Left ventricle myocardium inferior (tissue), 1 donor: ENCODE measurements around the gene GCHFR. TPM values are rescaled to one million over a fixed set of nuclear protein-coding genes. Genes with fewer than 3 reads are reported as not detected.

Experiments used
- DNase-seq: peaks from one replicate; pipeline ENCODE4 v3.0.0-alpha.2; 2020
- H3K27ac ChIP-seq: fragments of 200-600 bp; replicated peaks from 2 replicates; pipeline ENCODE4 v1.8.0; 2021
- H3K27me3 ChIP-seq: fragments of 200-600 bp; 2 replicates; pipeline ENCODE4 v1.8.0; 2021; ENCODE audit warnings: low read depth
- H3K36me3 ChIP-seq: fragments of 200-600 bp; 2 replicates; pipeline ENCODE4 v1.8.0; 2021
- H3K4me1 ChIP-seq: fragments of 200-600 bp; 2 replicates; pipeline ENCODE4 v1.8.0; 2021
- H3K4me3 ChIP-seq: fragments of 200-600 bp; 2 replicates; pipeline ENCODE4 v1.8.0; 2021; ENCODE audit warnings: mild to moderate bottlenecking, moderate library complexity
- H3K9me3 ChIP-seq: fragments of 200-600 bp; replicated peaks from 2 replicates; pipeline ENCODE4 v1.8.0; 2021
- intact Hi-C: fragments of 100-400 bp; cut with micrococcal nuclease; formaldehyde crosslinking; loops from one replicate; pipeline ENCODE4 v1.11.0; 2022
- total RNA-seq: library from RNA; stranded (reverse); fragmentation: NEBNext Ultra II Directional; extraction: Animal tissue kit (Norgen Biotek cat#: 25700); gene quantifications from one replicate; pipeline ENCODE4 v1.2.1, GENCODE V29; 2021
- TF ChIP-seq, protein P1 (sequence below): fragments of 200-600 bp; IDR thresholded peaks from 2 replicates; pipeline ENCODE4 v1.8.0; 2021; ENCODE audit warnings: antibody characterized with exemption, mild to moderate bottlenecking, borderline replicate concordance
- donor health status: DM: no; HTN: yes; CAD: no; lungs with severe emphysema.

The GCHFR gene
- total RNA-seq, 1 donor from 2014 or later = 7.1 TPM

DNA sequence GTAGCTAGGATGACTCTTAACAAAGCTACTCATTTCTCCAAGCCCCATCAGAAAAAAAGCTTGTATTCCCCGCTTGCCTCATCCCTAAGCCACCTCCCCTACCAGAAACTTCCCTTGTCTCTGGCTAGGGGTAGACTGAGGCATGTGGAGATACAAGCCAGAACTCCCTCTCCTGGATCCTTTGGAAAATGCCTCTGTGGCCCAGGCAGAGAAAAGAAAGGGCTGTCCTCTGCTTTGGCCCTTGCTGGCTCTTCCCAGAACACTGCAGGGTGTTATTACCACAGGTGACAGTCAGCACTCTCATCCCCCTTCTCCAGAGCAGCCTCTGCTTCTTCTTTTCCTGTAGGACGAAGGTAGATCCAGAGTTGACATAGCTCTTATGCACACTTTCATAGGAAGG, 24.0 kb upstream of the GCHFR start:
- Histone ChIP-seq H3K36me3 (peaks cover 88% of the 10 kb centered on the region), H3K27me3 (no peaks in the 10 kb centered on the region), H3K9me3 (no peaks in the 10 kb centered on the region), H3K4me3 (no peak overlapping the region), H3K4me1 (peaks cover 12% of the 10 kb centered on the region), H3K27ac (no peak overlapping the region)
- intact Hi-C loops = no loop called here
- DNase-seq = no peak
- TF ChIP-seq, protein P1, sequence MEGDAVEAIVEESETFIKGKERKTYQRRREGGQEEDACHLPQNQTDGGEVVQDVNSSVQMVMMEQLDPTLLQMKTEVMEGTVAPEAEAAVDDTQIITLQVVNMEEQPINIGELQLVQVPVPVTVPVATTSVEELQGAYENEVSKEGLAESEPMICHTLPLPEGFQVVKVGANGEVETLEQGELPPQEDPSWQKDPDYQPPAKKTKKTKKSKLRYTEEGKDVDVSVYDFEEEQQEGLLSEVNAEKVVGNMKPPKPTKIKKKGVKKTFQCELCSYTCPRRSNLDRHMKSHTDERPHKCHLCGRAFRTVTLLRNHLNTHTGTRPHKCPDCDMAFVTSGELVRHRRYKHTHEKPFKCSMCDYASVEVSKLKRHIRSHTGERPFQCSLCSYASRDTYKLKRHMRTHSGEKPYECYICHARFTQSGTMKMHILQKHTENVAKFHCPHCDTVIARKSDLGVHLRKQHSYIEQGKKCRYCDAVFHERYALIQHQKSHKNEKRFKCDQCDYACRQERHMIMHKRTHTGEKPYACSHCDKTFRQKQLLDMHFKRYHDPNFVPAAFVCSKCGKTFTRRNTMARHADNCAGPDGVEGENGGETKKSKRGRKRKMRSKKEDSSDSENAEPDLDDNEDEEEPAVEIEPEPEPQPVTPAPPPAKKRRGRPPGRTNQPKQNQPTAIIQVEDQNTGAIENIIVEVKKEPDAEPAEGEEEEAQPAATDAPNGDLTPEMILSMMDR = no peak

DNA sequence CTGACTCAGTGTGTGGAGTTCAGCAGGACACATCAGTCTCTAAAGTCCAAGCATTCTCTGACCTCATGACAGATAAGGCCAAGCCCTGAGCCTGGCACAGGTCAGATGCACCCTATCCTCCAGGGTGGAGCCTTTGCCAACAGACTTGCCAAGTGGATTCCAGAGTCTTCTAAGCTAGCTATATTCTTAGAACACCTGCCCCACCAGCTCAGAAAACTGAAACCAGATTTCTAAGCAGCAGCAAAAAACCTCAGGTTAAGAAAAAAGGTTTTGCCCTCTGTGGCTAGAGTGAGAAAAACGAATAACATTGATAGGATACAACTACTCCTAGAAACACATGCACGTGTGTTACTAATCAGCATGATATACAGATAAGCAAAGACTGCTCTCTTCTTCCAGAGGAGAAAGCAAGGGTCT, 20.4 kb upstream of the GCHFR start:
- intact Hi-C loops = no loop called here

DNA sequence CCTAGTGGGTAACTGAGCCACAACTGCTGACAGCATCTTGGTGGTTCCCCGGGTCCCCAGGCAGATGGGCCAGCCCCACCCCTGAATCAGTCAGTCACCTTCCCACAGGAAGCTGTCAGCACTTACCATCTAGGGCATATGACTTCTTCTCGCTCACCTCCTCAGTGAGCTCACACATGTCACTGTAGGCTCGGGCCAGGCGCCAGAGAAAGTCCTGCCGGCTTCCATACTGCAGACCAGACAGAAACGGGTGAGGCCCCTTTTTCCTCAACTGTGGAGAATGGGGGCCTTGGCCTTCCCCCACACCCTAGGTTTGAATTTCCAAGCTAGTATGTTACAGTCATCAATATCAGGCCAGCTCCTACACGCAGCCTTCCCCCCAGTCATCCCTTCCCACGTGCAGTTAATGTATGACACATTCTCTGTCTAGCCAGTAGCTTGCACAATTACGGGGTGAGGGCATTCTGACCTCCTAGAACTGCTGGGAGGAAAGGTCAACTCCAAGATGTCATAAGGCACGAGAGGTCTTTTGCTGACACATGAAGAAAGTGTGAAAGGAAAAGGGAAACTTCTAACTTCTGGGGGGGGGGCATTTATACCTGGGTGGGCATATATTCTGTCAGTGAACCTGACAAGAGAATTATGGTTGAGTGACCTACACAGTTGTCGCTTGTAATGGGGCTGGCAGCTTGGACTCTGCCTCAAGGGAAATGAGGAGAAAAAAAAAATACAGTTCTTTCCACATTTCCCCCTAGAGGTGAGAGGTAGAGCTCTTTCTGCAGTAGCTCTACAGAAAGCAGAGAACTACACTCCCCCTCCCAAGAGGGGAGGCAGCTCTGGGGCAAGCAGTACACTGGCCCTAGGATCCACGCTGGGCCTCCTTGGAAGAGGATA, 19.7 kb upstream of the GCHFR start:
- Histone ChIP-seq H3K9me3 (no peaks in the 10 kb centered on the region), H3K4me3 (no peak overlapping the region), H3K36me3 (peaks cover 67% of the 10 kb centered on the region), H3K27me3 (no peaks in the 10 kb centered on the region), H3K27ac (no peak overlapping the region), H3K4me1 (peaks cover 12% of the 10 kb centered on the region)
- TF ChIP-seq, protein P1 = no peak
- intact Hi-C loops = no loop called here
- DNase-seq = no peak

More for the DNA sequence above, 20.4 kb upstream of the GCHFR start:
- Histone ChIP-seq H3K9me3 (no peaks in the 10 kb centered on the region), H3K4me3 (no peak overlapping the region), H3K4me1 (peaks cover 12% of the 10 kb centered on the region), H3K27ac (no peak overlapping the region), H3K36me3 (peaks cover 67% of the 10 kb centered on the region), H3K27me3 (no peaks in the 10 kb centered on the region)
- DNase-seq = no peak
- TF ChIP-seq, protein P1 = no peak

DNA sequence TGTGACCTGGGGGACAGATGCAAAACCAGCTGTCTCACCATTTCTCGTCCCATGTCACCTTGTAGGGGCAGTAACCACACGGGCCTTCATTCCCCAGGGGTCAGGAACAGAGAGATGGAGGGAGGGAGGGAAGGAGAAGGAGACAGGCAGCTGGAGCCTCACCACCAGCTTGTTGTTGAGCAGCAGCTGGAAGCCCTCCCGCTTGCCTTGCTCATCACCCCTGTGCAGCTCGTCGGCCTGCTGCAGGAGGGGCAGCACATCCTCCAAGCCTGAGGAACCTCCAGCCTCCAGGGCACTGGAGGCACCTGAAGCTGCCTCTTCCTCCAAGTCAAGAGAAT, 19.1 kb upstream of the GCHFR start:
- Histone ChIP-seq H3K27ac (no peak overlapping the region), H3K4me3 (no peak overlapping the region), H3K36me3 (peaks cover 67% of the 10 kb centered on the region), H3K4me1 (peaks cover 12% of the 10 kb centered on the region), H3K27me3 (no peaks in the 10 kb centered on the region), H3K9me3 (no peaks in the 10 kb centered on the region)
- DNase-seq = no peak
- TF ChIP-seq, protein P1 = no peak
- intact Hi-C loops = no loop called here

DNA sequence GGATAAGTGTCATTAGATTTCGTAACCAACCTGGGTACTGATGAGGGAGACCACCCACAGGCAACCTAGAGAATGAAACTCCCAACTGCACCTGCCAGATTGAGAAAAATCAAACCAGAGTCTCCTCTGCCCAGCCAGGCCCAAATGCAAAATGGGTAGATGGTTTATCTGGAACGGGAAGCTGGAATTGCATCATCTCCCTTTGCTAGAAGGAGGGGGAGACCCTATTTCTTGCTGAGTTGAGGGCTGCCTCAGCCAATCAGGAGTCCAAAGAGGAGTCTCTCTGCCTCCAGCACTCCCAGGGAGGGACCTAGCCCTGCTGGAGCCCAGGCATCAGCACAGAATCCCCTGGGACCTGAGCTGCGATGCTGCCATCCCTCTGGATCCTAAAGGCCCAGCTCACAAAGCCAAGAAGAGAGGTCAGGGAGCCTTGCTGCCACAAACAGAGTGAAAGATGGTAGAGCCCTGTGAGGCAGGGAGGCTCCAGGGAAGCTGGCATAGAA, 16.9 kb upstream of the GCHFR start:
- H3K27ac ChIP-seq = no peak overlapping the region
- H3K36me3 ChIP-seq = peaks cover 74% of the 10 kb centered on the region
- peaks cover 12% of the 10 kb centered on the region for H3K4me1 ChIP-seq
- DNase-seq = no peak
- TF ChIP-seq, protein P1 = no peak
- H3K4me3 ChIP-seq = no peak overlapping the region
- intact Hi-C loops = no loop called here
- no peaks in the 10 kb centered on the region for H3K27me3 ChIP-seq
- no peaks in the 10 kb centered on the region for H3K9me3 ChIP-seq
